ENCODE results near the gene CLEC4G.

DNA sequence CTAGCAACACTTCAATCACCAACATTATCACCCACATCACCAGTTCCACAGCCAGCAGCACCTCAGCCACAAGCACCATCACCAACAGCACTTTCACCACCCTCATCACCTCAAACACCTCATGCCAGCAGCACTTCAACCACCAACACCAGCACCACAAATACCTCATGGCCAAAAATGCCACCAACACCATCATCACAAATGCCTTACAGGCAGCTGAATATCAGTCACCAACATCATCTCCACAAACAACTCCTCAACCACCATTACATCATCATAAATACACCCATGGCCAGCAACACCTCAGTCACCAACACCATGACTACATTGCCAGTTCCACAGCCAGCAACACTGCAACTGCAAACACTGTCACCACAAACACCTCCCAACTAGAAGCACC lies 40.4 kb downstream of the CLEC4G start:
- TF ChIP-seq, protein P1, sequence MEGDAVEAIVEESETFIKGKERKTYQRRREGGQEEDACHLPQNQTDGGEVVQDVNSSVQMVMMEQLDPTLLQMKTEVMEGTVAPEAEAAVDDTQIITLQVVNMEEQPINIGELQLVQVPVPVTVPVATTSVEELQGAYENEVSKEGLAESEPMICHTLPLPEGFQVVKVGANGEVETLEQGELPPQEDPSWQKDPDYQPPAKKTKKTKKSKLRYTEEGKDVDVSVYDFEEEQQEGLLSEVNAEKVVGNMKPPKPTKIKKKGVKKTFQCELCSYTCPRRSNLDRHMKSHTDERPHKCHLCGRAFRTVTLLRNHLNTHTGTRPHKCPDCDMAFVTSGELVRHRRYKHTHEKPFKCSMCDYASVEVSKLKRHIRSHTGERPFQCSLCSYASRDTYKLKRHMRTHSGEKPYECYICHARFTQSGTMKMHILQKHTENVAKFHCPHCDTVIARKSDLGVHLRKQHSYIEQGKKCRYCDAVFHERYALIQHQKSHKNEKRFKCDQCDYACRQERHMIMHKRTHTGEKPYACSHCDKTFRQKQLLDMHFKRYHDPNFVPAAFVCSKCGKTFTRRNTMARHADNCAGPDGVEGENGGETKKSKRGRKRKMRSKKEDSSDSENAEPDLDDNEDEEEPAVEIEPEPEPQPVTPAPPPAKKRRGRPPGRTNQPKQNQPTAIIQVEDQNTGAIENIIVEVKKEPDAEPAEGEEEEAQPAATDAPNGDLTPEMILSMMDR (IDR thresholded peaks at IDR 0.05) = no peak
- TF ChIP-seq POLR2AphosphoS5 (IDR thresholded peaks at IDR 0.05) (no peak), EP300 (IDR thresholded peaks at IDR 0.05) (no peak), POLR2A (IDR thresholded peaks at IDR 0.05) (no peak)
